ENCODE data around the gene ST8SIA2. TPM values are rescaled to one million over a fixed set of nuclear protein-coding genes. Genes with fewer than 3 reads are reported as not detected.

The ST8SIA2 gene
- total RNA-seq, 1 donor from 2014 or later: 19.0 TPM

DNA sequence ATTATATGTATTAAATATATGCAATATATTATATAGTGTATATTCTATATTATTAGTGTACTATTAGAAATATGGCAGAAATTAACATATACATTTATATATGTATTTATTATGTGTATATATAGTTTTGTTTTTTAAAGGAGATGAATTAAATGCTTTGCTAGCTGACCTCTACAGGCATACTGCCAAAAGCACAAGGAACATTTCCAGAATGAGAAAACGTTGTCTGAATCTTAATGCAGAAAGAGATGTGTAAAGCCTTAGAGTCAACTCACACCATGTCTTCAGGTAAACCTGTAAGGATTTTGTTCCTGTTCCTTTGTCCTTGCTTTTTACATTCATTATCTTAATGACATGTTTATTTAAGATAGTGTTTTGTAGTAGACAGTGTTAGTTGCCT lies 111.9 kb downstream of the ST8SIA2 start:
- no peak for DNase-seq (ENCODE audit: low spot score, unreplicated experiment)
- Mint-ChIP-seq H3K27ac (no peak overlapping the region), H3K27me3 (peaks cover 31% of the 10 kb centered on the region), H3K9me3 (ENCODE audit: low read depth) (peaks cover 11% of the 10 kb centered on the region), H3K36me3 (ENCODE audit: insufficient read depth) (peaks cover 1% of the 10 kb centered on the region), H3K4me3 (ENCODE audit: low read depth) (no peak overlapping the region), H3K4me1 (ENCODE audit: low read depth) (peaks cover 2% of the 10 kb centered on the region)
- TF ChIP-seq, protein P1, sequence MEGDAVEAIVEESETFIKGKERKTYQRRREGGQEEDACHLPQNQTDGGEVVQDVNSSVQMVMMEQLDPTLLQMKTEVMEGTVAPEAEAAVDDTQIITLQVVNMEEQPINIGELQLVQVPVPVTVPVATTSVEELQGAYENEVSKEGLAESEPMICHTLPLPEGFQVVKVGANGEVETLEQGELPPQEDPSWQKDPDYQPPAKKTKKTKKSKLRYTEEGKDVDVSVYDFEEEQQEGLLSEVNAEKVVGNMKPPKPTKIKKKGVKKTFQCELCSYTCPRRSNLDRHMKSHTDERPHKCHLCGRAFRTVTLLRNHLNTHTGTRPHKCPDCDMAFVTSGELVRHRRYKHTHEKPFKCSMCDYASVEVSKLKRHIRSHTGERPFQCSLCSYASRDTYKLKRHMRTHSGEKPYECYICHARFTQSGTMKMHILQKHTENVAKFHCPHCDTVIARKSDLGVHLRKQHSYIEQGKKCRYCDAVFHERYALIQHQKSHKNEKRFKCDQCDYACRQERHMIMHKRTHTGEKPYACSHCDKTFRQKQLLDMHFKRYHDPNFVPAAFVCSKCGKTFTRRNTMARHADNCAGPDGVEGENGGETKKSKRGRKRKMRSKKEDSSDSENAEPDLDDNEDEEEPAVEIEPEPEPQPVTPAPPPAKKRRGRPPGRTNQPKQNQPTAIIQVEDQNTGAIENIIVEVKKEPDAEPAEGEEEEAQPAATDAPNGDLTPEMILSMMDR (IDR thresholded peaks at IDR 0.05; ENCODE audit: unreplicated experiment): no peak

DNA sequence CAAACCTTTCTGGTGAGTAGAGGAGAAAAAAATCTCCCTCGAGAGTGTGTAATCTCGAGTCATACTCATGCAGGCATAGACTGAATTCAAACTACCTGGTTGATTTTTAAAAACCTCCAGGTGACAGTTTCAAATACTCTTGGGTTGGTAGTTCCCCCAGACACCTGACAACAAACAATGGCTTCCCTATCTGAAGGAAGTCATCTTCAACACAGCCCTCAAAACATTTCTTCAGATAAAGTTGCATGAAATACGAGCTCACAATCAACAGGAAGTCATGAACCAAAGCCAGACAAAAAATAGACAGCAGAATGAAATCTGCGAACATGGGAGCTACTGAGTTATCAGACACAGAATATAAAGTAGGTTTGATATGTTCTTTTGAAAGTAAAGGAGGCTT lies 112.8 kb downstream of the ST8SIA2 start:
- TF ChIP-seq, protein P1 (IDR thresholded peaks at IDR 0.05; ENCODE audit: unreplicated experiment): no peak
- Mint-ChIP-seq H3K27me3 (peaks cover 27% of the 10 kb centered on the region), H3K9me3 (ENCODE audit: low read depth) (peaks cover 12% of the 10 kb centered on the region), H3K36me3 (ENCODE audit: insufficient read depth) (peaks cover 1% of the 10 kb centered on the region), H3K27ac (no peak overlapping the region), H3K4me3 (ENCODE audit: low read depth) (no peak overlapping the region), H3K4me1 (ENCODE audit: low read depth) (peaks cover 2% of the 10 kb centered on the region)
- no peak for DNase-seq (ENCODE audit: low spot score, unreplicated experiment)

DNA sequence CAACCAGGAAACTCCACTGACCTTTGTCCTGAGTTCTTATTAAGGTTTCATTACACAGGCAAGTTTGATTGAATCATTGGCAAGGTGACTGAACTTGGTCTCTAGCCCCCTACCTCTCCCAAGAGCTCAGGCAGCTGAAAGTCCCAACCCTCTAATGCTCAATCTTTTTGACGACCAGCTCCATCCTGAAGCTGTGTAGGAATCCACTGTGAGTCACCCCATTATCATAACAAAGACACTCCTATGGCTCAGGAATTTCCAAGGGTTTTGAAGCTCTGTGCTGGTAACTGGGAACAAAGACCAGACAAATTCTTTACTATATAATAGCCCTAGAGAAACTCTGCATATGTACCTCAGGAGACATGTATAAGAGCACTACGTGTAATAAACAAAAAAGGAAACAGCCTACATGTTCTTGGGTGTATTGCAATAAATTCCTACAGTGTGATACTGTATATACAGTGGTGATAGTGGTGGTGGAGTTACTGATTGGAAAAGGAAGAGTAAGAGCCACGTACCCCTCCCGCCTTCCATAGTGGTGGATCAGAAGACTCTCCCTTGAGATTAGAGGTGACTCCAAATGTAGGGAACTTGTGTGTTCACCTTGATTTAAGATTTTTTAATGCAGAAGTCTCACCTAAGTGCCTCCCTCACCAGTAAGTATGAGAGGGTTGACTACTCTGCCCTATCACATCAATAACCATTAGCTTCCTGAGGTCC lies 116.6 kb downstream of the ST8SIA2 start:
- H3K9me3 Mint-ChIP-seq (ENCODE audit: low read depth): peaks cover 17% of the 10 kb centered on the region
- H3K4me1 Mint-ChIP-seq (ENCODE audit: low read depth): peaks cover 2% of the 10 kb centered on the region
- no peak overlapping the region for H3K27ac Mint-ChIP-seq
- H3K4me3 Mint-ChIP-seq (ENCODE audit: low read depth): no peak overlapping the region
- TF ChIP-seq, protein P1 (IDR thresholded peaks at IDR 0.05; ENCODE audit: unreplicated experiment): no peak
- peaks cover 1% of the 10 kb centered on the region for H3K36me3 Mint-ChIP-seq (ENCODE audit: insufficient read depth)
- no peak for DNase-seq (ENCODE audit: low spot score, unreplicated experiment)
- H3K27me3 Mint-ChIP-seq: peaks cover 13% of the 10 kb centered on the region

All from progenitor cell of endocrine pancreas (in vitro differentiated cells).